SK-N-SH treated with all-trans-retinoic acid at 6 μM for 48 hours (cell line): ENCODE data around the gene EPHB3.

Experiments used
- POU6F1 ChIP-seq: fragments of 250-450 bp; sonication (Bioruptor Pico); IDR thresholded peaks from 2 replicates; pipeline ENCODE4 v1.8.0; 2021; ENCODE audit warnings: low read depth, mild to moderate bottlenecking, moderate library complexity, borderline replicate concordance
- ZFP30 ChIP-seq: fragments of 450-650 bp; formaldehyde crosslinking; IDR thresholded peaks from 2 replicates; pipeline ENCODE4 v1.5.0; 2022; ENCODE audit warnings: mild to moderate bottlenecking, moderate library complexity
- ZNF70 ChIP-seq: fragments of 450-650 bp; formaldehyde crosslinking; IDR thresholded peaks from 2 replicates; pipeline ENCODE4 v1.5.0; 2020; ENCODE audit warnings: mild to moderate bottlenecking, moderate library complexity
- ZNF8 ChIP-seq: fragments of 450-650 bp; formaldehyde crosslinking; IDR thresholded peaks from 2 replicates; pipeline ENCODE4 v1.5.0; 2020; ENCODE audit warnings: mild to moderate bottlenecking, moderate library complexity

- TF ChIP-seq ZNF70, result no peak
- no peak for TF ChIP-seq ZNF8 (CRISPR knock-in tag)
- TF ChIP-seq ZFP30, result no peak
- no peak for TF ChIP-seq POU6F1 (CRISPR knock-in tag)
Observed at GRCh38 chr3:184590795-184591194, 29.2 kb downstream of the EPHB3 start.
